Activated gamma-delta T cell treated with anti-CD3 and anti-CD28 coated beads, Interleukin-2, amount 50 U/mL, for 16 hours (primary cell): ENCODE measurements around the gene EXOC1L.

Experiments
- DNase-seq: peaks from one replicate; pipeline ENCODE4 v3.0.0-alpha.2; 2020; ENCODE audit warnings: low read depth

The EXOC1L gene

DNA sequence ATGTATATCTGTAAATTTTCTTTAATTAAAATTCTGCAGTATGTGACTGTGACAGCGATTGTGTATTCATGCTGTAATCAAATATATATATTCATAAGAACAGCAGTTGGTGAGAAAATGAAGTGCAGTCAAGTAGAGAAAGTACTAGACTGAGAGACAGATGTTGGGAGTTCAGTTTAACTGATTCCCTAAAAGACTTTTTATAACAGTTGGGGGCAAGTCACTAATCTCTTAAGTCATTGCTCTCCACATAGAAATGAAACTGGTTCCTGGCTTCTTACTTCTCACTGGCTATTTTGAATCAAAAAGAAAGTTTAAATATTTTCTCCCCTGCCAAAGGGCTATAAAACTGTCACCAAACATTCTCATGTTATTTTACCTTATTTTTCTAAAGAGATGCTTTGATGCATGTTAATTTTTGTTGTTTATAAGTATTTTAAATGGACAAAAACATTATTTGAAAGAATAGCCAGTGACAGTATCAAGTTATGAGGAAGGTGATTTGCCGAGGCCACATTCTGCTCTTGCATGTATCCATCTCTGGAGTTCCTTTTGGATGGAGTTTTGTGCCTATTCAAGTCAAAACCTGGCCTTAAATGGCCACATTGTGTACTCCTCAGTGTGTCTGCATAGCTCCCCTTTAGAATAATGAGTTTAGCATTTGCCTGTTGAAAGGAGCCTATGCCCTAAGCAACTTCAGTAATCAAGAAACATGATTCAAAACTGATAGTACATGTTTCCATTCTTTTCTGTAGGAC lies 64.7 kb downstream of the EXOC1L start:
- DNase-seq = no peak

DNA sequence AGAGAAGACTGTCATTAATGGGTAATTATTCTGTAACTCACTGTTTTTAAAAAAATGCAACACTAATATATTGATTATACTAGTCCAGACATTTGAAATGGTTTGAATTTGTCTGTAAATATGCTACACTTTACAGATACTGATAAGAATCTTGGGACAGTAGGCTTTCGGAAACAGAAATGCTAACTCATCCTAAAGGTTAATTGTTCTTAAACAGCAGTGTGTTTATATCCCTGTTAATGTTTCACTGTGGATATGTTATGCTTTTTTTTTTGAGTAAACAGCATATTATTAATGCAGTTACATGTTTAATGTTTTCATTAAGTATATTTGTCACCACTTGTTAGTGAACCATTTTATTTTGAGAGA lies 65.2 kb downstream of the EXOC1L start:
- DNase-seq = no peak
